HepG2 (cell line): ENCODE data around the gene RFXANK. TPM values are rescaled to one million over a fixed set of nuclear protein-coding genes. Genes with fewer than 3 reads are reported as not detected.

ENCODE experiments used
- CAMTA2 ChIP-seq: sonication (generic); formaldehyde crosslinking; IDR thresholded peaks from 2 replicates; pipeline ENCODE4 v1.4.0; 2020; ENCODE audit warnings: mild to moderate bottlenecking, missing genetic modification reagents, borderline replicate concordance
- CCAR2 ChIP-seq: fragments of 200-400 bp; formaldehyde crosslinking; optimal IDR thresholded peaks from 2 replicates; pipeline ENCODE3; 2018; ENCODE audit warnings: low read depth, mild to moderate bottlenecking, low read length, moderate library complexity
- HNRNPLL ChIP-seq: fragments of 200-400 bp; formaldehyde crosslinking; IDR thresholded peaks from 2 replicates; pipeline ENCODE4 v1.6.1; 2017; ENCODE audit warnings: mild to moderate bottlenecking, low read depth, low read length; ENCODE audit not compliant: poor library complexity, severe bottlenecking
- IKZF5 ChIP-seq: IDR thresholded peaks from 2 replicates; pipeline ENCODE4 v1.6.1; 2018; ENCODE audit warnings: missing genetic modification reagents, mild to moderate bottlenecking, missing compliant biosample characterization
- JARID2 ChIP-seq: sonication (generic); formaldehyde crosslinking; IDR thresholded peaks from 2 replicates; pipeline ENCODE4 v1.8.1; 2023; ENCODE audit warnings: missing genetic modification reagents, inconsistent platforms; ENCODE audit not compliant: insufficient replicate concordance
- MIER3 ChIP-seq: IDR thresholded peaks from 2 replicates; pipeline ENCODE4 v1.6.1; 2016; ENCODE audit warnings: missing compliant biosample characterization, borderline replicate concordance
- NR2F2 ChIP-seq: IDR thresholded peaks from 2 replicates; pipeline ENCODE4 v1.6.1; 2012; ENCODE audit warnings: low read depth, inconsistent platforms, borderline replicate concordance
- SAP130 ChIP-seq: IDR thresholded peaks from 2 replicates; pipeline ENCODE4 v1.6.1; 2016; ENCODE audit warnings: low read depth
- SP1 ChIP-seq, 2 experiments: fragments of 450-650 bp in 1 of 2; sonication (generic) in 1 of 2; formaldehyde crosslinking in 1 of 2; IDR thresholded peaks; 2 replicates each; pipeline versions ENCODE4 v1.4.0 to v1.6.1; 2016 to 2020; ENCODE audit warnings: missing genetic modification reagents in 1 of 2
- SP4 ChIP-seq: sonication (generic); formaldehyde crosslinking; IDR thresholded peaks from 2 replicates; pipeline ENCODE4 v1.8.1; 2023; ENCODE audit warnings: mild to moderate bottlenecking, missing genetic modification reagents
- UBTF ChIP-seq: sonication (generic); formaldehyde crosslinking; IDR thresholded peaks from 2 replicates; pipeline ENCODE4 v1.4.0; 2020; ENCODE audit warnings: mild to moderate bottlenecking, missing genetic modification reagents
- ZBTB8A ChIP-seq: sonication (generic); formaldehyde crosslinking; IDR thresholded peaks from 2 replicates; pipeline ENCODE4 v1.4.0; 2020; ENCODE audit warnings: mild to moderate bottlenecking, low read depth, missing genetic modification reagents, borderline replicate concordance
- ZKSCAN1 ChIP-seq: fragments of 150-350 bp; IDR thresholded peaks from 2 replicates; pipeline ENCODE4 v1.6.1; 2014; ENCODE audit warnings: low read length
- ZNF136 ChIP-seq: sonication (generic); formaldehyde crosslinking; IDR thresholded peaks from 2 replicates; pipeline ENCODE4 v1.8.1; 2022; ENCODE audit warnings: low read depth, mild to moderate bottlenecking, moderate library complexity, missing genetic modification reagents
- ZNF512 ChIP-seq: sonication (generic); formaldehyde crosslinking; IDR thresholded peaks from 2 replicates; pipeline ENCODE4 v1.4.0; 2020; ENCODE audit warnings: mild to moderate bottlenecking, missing genetic modification reagents
- ZNF577 ChIP-seq: sonication (generic); formaldehyde crosslinking; IDR thresholded peaks from 2 replicates; pipeline ENCODE4 v1.4.0; 2020; ENCODE audit warnings: mild to moderate bottlenecking, low read depth, missing genetic modification reagents, borderline replicate concordance
- ZNF616 ChIP-seq: sonication (generic); formaldehyde crosslinking; IDR thresholded peaks from 2 replicates; pipeline ENCODE4 v1.5.0; 2020; ENCODE audit warnings: low read depth, mild to moderate bottlenecking, missing genetic modification reagents
- ZNF660 ChIP-seq: sonication (generic); formaldehyde crosslinking; IDR thresholded peaks from 2 replicates; pipeline ENCODE4 v1.5.1; 2020; ENCODE audit warnings: mild to moderate bottlenecking, low read depth, missing genetic modification reagents, borderline replicate concordance
- ZNF777 ChIP-seq: sonication (generic); formaldehyde crosslinking; IDR thresholded peaks from 2 replicates; pipeline ENCODE4 v1.4.0; 2020; ENCODE audit warnings: missing genetic modification reagents
- ZNF883 ChIP-seq: sonication (generic); formaldehyde crosslinking; IDR thresholded peaks from 2 replicates; pipeline ENCODE4 v1.5.1; 2020; ENCODE audit warnings: mild to moderate bottlenecking, missing genetic modification reagents; ENCODE audit errors: not compliant biosample characterization
- ZSCAN20 ChIP-seq: sonication (generic); formaldehyde crosslinking; IDR thresholded peaks from 2 replicates; pipeline ENCODE4 v1.4.0; 2020; ENCODE audit warnings: missing genetic modification reagents, mild to moderate bottlenecking, borderline replicate concordance
- polyA plus RNA-seq, 8 experiments: library from polyadenylated mRNA; depleted of rRNA in 3 of 8; stranded (reverse) in 7 of 8; unstranded in 1 of 8; fragments of >200 nt; fragmentation: Illumina TruSeq in 4 of 8; extraction: Trizol in 4 of 8; gene quantifications; 2 replicates each; pipeline versions ENCODE4 v1.2.1 to v1.2.3, GENCODE V29; 2011 to 2016; ENCODE audit warnings: low read depth in 4 of 8, missing spikeins in 1 of 8, mixed read lengths in 1 of 8; ENCODE audit not compliant: insufficient read depth in 1 of 8
- total RNA-seq, 5 experiments: library from RNA; depleted of rRNA; stranded (reverse); fragments of >200 nt; fragmentation: Illumina TruSeq; extraction: Trizol; gene quantifications; 2 replicates each; pipeline ENCODE4 v1.2.3, GENCODE V29; 2016; ENCODE audit warnings: low read depth in 1 of 5
- TF ChIP-seq, protein P1 (sequence below): sonication (generic); formaldehyde crosslinking; IDR thresholded peaks from 2 replicates; pipeline ENCODE4 v1.8.0; 2022; ENCODE audit warnings: low read depth, missing genetic modification reagents

Gene RFXANK
- total and polyA plus RNA-seq, 2 of the 13 experiments (the other 11 are each of a cell fraction or from before 2014, with no cell fraction given), result 49.9 to 80.7 TPM

DNA sequence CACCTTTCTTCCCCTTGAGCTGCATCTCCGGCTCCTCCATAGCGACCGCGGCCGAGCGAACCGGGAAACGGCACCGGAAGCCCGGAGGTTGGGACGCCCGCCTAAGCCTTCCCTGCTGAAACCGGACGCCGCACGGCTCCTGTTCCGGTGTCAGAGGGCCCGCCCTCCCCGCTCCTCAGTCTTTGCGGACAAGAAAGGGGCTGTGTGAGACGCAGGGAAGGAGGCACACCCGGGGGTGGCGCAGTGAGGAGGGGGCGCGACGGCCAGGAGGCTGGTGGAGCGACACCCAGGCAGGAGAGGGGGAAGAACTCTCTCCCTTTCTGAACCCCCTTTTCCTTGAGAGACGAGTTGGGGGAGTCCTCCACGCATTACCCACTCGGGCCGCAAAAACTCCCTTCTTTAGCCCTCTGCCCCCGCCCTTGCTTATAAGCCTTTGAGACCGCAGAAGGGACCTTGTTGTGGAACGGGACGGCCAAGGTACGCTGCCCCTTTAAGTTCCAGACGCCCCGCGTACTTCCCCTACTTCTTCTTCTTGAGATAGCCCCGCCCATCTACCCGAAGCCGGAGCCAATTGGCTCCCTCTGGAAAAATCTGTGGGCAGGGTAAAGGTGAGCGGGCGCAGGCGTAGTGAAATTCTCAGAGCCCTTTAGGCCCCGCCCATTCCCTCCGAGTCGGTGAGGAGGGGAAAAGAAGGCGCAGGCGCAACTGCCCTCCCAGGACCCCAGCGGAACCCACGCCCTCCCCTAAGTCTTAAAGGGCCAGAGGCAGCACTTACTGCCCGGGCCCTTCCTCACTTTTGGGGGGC is at the start of gene RFXANK, which contains the start of gene BORCS8 (continued):
- TF ChIP-seq MIER3 (CRISPR knock-in tag) (peak; percentile 36; the same call in 1 of the 2 replicates), CAMTA2 (CRISPR knock-in tag) (peak; percentile 50; the same call in 1 of the 2 replicates), NR2F2 (peak; percentile 38; the same call in 1 of the 2 replicates), SAP130 (peak; percentile 96), SP4 (peak; percentile 86), ZNF883 (CRISPR knock-in tag) (peak; percentile 61), ZNF660 (CRISPR knock-in tag) (0 out of 2 replicates have a peak, but pooled peaks have one; percentile 42), ZBTB8A (CRISPR knock-in tag) (0 out of 2 replicates have a peak, but pooled peaks have one; percentile 47), ZSCAN20 (CRISPR knock-in tag) (no peak; the same call in 1 of the 2 replicates), JARID2 (CRISPR knock-in tag) (peak; percentile 48), ZNF512 (CRISPR knock-in tag) (no peak), CCAR2 (no peak), HNRNPLL (peak; percentile 69), ZKSCAN1 (0 out of 2 replicates have a peak, but pooled peaks have one; percentile 13), ZNF616 (CRISPR knock-in tag) (0 out of 2 replicates have a peak, but pooled peaks have one; percentile 45), SP1 (IDR thresholded peaks at IDR 0.05) (no peak), SP1 (CRISPR knock-in tag; IDR thresholded peaks at IDR 0.05) (peak; percentile 81), UBTF (CRISPR knock-in tag) (peak; percentile 79), ZNF136 (CRISPR knock-in tag) (0 out of 2 replicates have a peak, but pooled peaks have one; percentile 47), ZNF577 (CRISPR knock-in tag) (no peak), IKZF5 (CRISPR knock-in tag) (peak; percentile 91), ZNF777 (CRISPR knock-in tag) (peak; percentile 58; the same call in 1 of the 2 replicates)
- TF ChIP-seq, protein P1, sequence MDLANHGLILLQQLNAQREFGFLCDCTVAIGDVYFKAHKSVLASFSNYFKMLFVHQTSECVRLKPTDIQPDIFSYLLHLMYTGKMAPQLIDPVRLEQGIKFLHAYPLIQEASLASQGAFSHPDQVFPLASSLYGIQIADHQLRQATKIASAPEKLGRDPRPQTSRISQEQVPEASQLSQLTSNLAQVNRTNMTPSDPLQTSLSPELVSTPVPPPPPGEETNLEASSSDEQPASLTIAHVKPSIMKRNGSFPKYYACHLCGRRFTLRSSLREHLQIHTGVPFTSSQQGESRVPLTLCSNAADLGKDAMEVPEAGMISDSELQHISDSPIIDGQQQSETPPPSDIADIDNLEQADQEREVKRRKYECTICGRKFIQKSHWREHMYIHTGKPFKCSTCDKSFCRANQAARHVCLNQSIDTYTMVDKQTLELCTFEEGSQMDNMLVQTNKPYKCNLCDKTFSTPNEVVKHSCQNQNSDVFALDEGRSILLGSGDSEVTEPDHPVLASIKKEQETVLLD (CRISPR knock-in tag), result peak; percentile 62; the same call in 1 of the 2 replicates
